Measurements from ENCODE around the gene BCAS4.

The BCAS4 gene

GRCh38 chr20:50911716-50912115 lies 116.9 kb downstream of the BCAS4 start:
- no peak for DNase-seq (ENCODE audit: low spot score)

DNA sequence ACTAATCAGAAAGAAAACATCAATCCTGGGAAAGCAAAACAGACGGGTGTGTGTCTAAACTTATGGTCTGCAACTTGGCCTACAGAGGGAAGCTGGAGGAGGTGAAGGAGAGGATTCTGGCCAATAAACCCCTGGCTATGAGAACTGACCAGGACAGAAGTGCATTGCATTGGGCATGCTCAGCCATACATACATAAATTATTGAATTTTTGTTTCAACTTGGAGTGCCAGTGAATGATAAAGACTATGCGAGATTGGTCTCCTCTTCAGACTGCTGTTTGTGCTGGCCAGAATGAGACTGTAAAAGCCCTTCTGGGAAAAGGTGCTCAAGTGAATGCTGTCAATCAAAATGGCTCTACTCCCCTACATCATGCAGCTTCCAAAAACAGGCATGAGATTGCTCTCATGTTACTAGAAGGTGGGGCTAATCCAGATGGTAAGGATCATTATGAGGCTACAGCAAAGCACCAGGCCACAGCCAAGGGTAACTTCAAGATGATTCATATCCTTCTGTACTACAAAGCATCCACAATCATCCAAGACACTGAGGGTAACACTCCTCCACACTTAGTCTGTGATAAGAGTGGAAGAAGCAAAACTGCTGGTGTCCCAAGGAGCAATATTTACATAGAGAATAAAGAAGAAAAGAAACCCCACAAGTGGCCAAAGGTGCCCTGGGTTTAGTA lies 119.0 kb downstream of the BCAS4 start:
- peak; percentile 28 for DNase-seq (ENCODE audit: low spot score)

DNA sequence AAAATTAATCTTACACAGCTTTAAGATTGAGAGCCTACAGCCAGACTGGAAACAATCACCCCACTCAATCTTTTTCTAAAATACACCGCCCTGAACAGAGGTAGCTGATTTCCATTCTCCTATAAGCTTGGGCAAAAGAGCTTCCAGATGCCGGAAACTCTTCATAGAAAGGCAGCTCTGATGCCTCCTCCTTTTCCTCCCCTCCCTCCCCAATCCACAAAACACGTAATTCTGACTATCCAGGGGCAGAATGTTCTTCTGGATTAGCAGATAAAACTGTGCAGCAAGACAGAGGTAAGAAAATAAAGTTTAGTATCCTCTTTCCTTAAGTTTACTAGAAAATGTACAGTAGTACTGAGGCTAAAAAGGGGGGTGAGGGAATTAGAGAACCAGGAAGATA lies 120.6 kb downstream of the BCAS4 start:
- DNase-seq (ENCODE audit: low spot score): no peak

DNA sequence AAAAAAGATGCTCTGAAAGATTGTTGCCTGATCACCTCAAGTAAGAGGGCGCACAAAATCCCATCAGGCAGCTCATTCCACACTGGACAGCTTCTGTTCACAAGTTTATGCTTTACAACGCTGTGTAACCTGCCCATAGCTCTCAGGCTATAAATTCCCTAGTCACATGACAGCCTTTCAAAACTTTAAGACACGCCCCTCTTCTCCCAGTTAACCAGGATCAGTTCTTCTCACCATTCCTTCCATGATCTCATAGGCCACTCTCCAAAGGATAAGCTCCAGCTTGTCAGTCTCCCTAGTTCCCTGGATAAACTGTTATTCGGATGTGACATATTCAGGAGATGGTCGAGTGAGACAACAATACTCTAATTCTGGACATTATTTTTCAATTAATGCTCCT lies 121.4 kb downstream of the BCAS4 start:
- no peak for DNase-seq (ENCODE audit: low spot score)

GRCh38 chr20:50916934-50917333 lies 122.1 kb downstream of the BCAS4 start:
- no peak for DNase-seq (ENCODE audit: low spot score)

- DNase-seq (ENCODE audit: low spot score): no peak
These were observed 123.5 kb downstream of the BCAS4 start for GRCh38 chr20:50918403-50918802.

GRCh38 chr20:50919567-50919966 lies 124.7 kb downstream of the BCAS4 start:
- peak; percentile 27 for DNase-seq (ENCODE audit: low spot score)

DNA sequence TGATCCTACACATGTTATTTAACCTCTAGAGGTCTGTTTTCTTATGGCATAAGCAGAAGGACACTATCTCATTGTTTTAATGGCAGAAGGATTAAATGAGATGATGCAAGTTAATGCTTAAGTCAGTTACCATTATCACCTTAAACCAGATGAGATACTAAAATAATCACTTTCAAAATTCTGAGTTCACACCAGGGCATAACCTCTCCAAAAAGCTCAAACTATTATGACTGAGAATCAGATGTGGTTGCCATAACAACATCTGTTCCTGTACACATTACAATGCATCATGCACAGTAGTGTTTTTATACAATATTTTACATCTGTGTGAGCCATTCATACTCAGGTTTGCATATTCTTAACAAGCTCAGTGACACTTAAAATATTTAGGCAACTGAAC lies 126.1 kb downstream of the BCAS4 start:
- peak; percentile 56 for DNase-seq (ENCODE audit: low spot score)

GRCh38 chr20:50921803-50922501 lies 127.1 kb downstream of the BCAS4 start:
- no peak for DNase-seq (ENCODE audit: low spot score)

DNA sequence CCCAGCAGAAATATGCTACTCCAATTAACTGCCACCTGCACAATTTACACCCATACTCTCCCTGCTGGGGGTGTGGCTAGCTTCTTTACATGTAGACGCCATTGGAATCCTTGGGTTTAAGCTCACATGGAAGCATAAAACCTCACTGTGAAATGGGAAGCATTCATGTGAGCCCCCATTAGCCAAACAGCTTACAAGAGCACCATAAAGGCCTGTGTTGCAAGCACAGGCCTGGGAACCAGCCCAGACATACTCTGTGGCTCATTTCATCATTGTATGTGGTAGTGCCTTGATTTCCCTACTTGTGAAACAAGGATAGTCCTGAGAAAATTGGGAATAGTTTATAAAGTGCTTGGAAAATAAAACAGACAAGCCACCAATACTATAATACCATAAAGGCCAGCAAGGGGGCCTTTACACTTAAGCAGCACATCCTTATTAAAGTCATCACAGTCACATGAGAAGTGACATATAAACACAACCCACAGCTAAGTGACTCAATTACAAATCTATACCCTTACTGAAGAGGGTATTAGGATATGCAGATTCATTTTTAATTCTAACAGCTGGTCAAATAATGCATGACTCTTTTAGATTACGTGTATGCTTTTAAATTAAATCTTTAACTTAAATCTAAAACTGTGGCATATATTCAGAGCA lies 129.5 kb downstream of the BCAS4 start:
- no peak for DNase-seq (ENCODE audit: low spot score)

DNA sequence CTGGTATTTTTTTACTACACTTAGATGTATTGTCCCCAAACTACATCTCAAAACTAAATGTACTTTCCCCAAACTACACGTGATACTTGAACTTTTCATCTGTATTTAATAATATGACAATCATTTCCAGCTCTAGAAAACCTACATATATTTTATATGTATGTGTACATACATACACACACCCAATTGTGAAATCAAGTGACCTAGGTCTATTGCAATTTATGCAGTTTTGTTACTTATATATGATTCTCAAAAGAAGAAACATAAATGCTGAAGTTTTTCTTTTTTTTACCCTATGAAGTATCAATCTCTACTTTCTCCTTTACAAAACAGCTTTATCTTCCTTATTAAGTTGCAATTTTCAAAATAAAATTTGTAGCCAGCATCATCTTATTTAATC lies 131.7 kb downstream of the BCAS4 start:
- no peak for DNase-seq (ENCODE audit: low spot score)
